ENCODE results near the gene ZXDC.

DNA sequence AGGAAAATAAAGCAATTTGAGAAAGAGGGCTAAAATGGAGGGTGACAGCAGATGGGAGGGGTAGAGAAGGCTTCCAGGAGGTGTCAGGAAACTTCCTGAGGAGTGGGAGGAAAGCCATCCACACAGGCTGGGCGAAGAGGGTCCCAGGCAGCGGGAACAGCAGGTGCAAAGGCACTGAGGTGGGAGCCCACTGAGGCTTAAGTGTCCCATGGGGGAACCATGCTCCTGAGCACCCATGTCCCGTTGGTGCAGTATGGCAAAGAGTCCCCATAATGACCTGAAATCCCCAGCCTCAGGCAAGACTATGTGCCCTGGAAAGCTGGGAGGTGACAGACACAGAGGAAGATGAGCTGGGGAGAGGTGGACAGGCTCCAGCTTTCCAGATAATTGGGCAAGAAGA lies 50.9 kb downstream of the ZXDC start:
- TF ChIP-seq ZNF274 (IDR thresholded peaks at IDR 0.05; ENCODE audit: low read depth, low read length) (no peak), YY1 (IDR thresholded peaks at IDR 0.05; ENCODE audit: insufficient read depth, insufficient read length) (no peak), SUZ12 (IDR thresholded peaks at IDR 0.05; ENCODE audit: extremely low read depth, insufficient read depth, insufficient read length) (no peak)
